Medulla oblongata (tissue), 1 donor: Measurements from ENCODE around the gene TSNAXIP1.

ENCODE experiments used
- DNase-seq: peaks from one replicate; pipeline ENCODE4 v3.0.0-alpha.2; 2015; ENCODE audit errors: extremely low spot score

The TSNAXIP1 gene

DNA sequence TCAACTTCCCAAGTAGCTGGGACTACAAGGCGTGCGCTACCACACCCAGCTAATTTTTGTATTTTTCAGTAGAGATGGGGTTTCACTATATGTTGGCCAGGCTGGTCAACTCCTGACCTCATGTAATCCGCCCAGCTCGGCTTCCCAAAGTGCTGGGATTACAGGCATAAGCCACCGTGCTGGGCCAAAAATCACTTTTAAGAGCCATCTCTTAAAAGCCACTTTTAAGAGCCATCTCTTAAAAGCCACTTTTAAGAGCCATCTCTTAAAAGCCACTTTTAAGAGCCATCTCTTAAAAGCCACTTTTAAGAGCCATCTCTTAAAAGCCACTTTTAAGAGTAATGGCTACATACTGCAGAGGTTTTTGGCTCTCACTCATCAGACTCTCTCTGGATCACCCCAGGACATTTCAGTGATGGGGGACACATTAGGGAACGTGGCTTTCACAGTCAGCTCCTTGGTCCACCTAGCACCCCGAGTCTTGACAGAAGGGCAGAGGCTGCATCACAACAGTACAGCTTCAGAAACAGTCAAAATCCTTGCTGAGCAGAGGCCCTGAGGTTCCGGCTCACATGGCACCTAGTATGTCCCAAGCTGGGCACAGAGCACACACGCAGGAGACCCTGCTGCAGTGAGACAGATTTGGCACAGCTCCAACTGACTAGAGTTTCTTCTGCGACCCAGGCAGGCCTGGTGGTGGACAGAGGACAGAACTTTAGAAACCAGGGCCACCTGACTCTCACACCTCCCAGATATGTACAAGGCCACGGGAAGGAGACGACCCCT is 23.9 kb upstream of the TSNAXIP1 start:
- DNase-seq: no peak

- no peak for DNase-seq
Measured at GRCh38 chr16:67783353-67783725, 23.4 kb upstream of the TSNAXIP1 start.

DNA sequence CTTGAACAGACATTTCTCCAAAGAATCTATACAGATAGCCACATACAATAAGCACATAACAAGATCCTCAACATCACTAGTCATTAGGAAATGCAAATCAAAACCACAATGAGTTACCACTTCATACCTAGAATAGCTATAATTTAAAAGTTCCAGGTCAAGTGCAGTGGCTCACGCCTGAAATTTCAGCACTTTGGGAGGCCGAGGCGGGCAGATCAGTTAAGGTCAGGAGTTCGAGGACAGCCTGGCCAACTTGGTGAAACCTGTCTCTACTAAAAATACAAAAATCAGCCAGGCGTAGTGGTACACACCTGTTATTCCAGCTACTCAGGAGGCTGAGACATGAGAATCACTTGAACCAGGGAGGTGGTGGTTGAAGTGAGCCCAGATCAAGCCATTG is 20.2 kb upstream of the TSNAXIP1 start:
- DNase-seq: no peak

- no peak for DNase-seq
Measured at GRCh38 chr16:67790071-67790470, 16.6 kb upstream of the TSNAXIP1 start.

DNA sequence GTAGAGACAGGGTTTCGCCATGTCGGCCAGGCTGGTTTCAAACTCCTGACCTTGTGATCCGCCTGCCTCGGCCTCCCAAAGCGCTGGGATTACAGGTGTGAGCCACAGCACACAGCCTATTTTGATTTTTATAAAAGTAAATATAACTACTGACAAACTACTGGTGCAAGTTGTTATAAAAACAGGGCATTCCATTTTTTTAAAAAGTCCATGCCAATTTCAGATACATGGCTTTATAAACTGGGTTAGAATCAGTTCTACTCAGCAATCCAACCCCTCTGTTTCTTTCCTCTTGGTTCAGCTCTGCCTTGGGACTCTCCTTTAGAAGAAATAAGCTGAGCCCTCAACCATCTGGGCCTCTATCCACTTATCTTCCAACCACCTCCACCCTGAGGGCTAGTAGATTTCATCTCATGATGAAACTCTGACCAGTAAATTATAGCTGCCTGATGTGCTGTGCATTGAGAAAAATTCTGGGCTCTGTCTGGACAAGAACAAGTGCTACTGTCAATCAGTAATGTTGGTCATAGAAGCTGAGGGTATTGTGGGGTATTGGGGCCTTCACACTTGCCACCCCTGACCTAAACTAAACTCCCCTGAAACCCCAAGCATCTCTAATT is 10.5 kb upstream of the TSNAXIP1 start:
- DNase-seq: no peak

GRCh38 chr16:67800338-67800926 is 6.3 kb upstream of the TSNAXIP1 start:
- DNase-seq: no peak

GRCh38 chr16:67801241-67801640 is 5.4 kb upstream of the TSNAXIP1 start:
- DNase-seq: no peak

DNA sequence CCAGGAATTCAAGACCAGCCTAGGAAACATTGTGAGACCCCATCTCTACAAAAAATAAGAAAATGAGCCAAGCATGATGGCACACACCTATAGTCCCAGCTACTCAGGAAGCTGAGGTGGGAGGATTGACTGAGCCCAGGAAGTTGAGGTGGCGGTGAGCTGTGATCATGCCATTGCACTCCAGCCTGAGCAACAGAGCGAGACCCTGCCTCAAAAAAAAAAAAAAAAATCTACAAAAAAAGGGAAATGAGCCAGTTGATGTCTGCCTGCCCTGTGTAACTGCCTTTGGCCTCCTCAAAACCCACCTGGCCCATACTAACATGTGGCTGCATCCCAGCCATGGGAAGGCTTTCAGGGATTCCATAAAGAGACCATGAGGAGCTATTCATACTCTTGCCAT is 4.8 kb upstream of the TSNAXIP1 start:
- no peak for DNase-seq

GRCh38 chr16:67803894-67804293 is 2.8 kb upstream of the TSNAXIP1 start:
- DNase-seq: no peak

DNA sequence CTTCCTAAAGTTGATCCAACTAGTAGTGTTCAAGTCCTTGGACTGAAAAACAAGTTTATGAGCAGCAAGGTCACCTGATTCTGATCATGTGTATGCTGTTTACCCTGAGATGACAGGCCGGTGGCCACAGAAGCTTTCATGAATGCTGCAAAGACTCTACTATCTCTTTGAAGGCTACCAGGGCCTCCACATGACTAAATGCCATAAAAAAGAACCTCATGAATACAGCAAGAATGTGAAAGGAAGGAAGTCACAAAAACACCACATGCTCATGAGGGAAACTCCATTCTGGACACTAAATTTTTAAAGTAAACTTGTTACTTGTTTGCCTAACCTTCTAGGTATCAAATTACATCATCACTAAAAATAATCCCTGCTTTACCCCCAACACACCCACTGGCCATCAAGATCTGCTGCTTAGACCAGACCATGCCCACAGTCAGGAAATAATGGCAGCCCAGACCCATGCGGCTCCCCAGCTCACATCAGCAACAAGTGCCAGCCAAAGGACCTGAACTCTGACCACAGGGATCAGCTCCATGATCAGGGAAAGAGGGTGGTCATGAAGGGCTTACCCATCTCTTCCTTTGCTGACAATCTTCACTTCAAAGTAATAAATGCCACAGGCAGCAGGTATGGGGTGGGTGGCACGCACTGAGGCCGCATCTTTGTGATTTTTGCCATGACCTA is 1.7 kb upstream of the TSNAXIP1 start:
- DNase-seq: no peak

DNA sequence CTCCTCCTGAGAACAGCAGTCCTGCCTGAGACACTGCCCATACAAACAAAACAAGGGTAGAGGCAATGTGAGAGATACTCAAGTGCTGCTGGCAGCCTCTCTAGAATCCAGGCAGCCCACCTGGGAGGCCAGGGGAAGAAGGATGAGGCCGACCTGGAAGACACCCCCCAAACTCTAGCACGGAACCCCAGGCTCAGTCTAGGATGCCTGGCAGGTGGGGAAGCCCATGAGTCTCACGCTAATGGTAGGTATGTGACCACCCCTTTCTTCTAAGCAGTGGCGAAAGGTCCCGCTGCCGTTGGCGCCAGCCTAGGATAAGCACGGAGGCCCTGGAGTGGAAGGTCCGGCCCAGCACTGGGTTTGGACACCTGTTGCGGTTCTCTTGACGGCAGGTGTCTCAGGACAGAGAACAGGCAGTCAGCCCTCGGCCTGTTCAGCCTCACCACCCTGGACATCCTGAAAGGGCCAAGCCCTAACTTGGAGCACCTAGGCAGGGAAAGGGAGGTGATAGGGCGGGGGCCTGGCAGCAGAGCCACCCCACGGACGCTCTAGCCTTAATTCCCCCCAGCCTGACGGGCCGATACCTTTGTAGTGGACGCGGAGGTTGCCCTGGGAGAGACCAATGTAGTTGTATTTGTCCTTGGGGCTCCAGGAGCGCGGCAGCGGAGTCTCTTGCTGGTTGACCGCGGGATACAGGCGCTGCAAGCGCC is 816 bp upstream of the TSNAXIP1 start:
- no peak for DNase-seq

DNA sequence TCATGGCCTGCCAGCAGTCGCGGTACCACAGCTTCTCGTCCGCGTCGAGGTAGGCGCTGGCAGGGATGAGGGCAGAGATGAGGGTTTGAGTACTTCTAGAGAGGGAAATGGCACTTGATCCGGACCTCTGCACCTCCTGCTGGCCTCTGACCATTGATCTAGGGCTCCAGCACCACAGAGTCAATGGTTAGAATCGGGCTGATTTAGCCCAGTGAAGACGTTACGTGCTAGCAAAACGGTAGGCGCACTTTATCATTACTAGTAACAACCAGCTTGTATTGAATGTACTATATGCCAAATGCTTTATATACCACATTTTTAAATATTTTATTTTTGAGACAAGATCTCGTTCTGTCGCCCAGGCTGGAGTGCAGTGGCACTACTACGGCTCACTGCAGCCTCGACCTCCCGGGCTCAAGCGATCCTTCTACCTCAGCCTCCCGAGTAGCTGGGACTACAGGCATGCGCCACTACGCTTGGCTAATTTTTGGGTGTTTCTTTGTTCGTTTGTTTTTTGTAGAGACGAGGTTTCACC is 526 bp downstream of the TSNAXIP1 start:
- no peak for DNase-seq

DNA sequence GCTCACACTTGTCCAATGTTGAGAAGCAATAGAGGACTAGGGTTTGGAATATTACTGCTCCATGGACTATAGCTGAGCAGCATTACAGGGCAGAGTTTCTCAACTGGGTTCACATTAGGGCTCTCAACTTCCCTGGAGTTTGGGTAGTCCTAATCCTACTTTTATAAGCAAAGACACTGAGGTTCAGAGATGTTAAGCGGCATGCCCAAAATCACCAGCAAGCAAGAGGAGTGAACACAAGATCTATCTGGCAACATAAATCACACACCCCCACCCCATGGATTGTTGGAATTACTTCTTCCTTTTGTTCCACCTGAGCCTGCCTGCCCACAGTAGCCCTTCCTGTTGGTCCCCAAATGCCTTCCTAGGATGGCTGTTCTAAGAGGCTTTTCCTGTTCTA is 5.2 kb downstream of the TSNAXIP1 start:
- DNase-seq: no peak

- DNase-seq: no peak
Measured at GRCh38 chr16:67814567-67814966, 7.9 kb downstream of the TSNAXIP1 start.

GRCh38 chr16:67820608-67821259 is 14.0 kb downstream of the TSNAXIP1 start:
- no peak for DNase-seq

DNA sequence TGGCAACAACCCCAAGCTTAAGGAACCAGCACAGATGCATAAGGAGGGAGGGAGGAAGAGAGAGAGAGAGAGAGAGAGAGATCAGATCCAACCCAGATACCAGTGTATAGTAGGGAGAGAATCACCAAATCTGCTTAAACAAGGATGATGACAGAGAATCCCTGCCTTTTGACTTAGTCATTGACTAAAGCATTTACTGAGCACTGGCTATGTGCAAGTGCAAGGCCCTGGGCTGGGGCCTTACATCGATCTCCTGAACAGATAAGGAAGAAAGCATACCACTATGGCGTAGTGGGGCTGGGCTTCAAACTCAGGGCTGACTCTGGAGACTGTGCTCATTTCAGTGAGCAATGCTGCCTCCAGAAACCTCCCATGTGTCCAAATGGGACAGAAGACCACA is 15.8 kb downstream of the TSNAXIP1 start:
- DNase-seq: no peak

GRCh38 chr16:67825119-67825518 is 18.4 kb downstream of the TSNAXIP1 start:
- DNase-seq: no peak

GRCh38 chr16:67825906-67826305 is 19.2 kb downstream of the TSNAXIP1 start:
- DNase-seq: no peak

GRCh38 chr16:67828651-67829050 is 22.0 kb downstream of the TSNAXIP1 start:
- DNase-seq: no peak

- no peak for DNase-seq
Measured at GRCh38 chr16:67833030-67833414, 26.3 kb downstream of the TSNAXIP1 start.
